Measurements from ENCODE around the gene SLC6A1. TPM values are rescaled to one million over a fixed set of nuclear protein-coding genes. Genes with fewer than 3 reads are reported as not detected.

The SLC6A1 gene
- total and polyA plus RNA-seq, 2 of the 8 experiments (the other 6 are each of a cell fraction or from before 2014, with no cell fraction given): 0.30 to 0.63 TPM

- no peak for TF ChIP-seq CHD7 (IDR thresholded peaks at IDR 0.05; ENCODE audit: insufficient replicate concordance, low read length)
- TF ChIP-seq EGR1 (IDR thresholded peaks at IDR 0.05; ENCODE audit: borderline replicate concordance, low read depth, low read length): no peak
- TF ChIP-seq CTBP2 (IDR thresholded peaks at IDR 0.05; ENCODE audit: borderline replicate concordance, insufficient read depth, insufficient read length, low read length): no peak
- TF ChIP-seq TEAD4 (IDR thresholded peaks at IDR 0.05; ENCODE audit: low read depth, low read length): no peak
- no peak for TF ChIP-seq HDAC2 (IDR thresholded peaks at IDR 0.05; ENCODE audit: borderline replicate concordance in 1 of 2, low read depth in 2 of 2, low read length in 2 of 2)
Measured at GRCh38 chr3:10946526-10946925, 46.0 kb upstream of the SLC6A1 start (continued).

All from H1 (cell line).